Mucosa of descending colon (tissue), 3 donors: ENCODE measurements around the gene SERTM1. TPM values are rescaled to one million over a fixed set of nuclear protein-coding genes. Genes with fewer than 3 reads are reported as not detected.
A peak's percentile ranks its signal among the peaks of the same experiment; 100 is the strongest.

ENCODE experiments used
- ATAC-seq: fragments of 200-7000 bp; cut with Tn5 transposase; one replicate; pipeline ENCODE4 v1.9.1; 2020; ENCODE audit warnings: mild to moderate bottlenecking, moderate library complexity
- DNase-seq, 3 donors: peaks; one replicate each; pipeline ENCODE4 v3.0.0-alpha.2; 2020
- H3K36me3 ChIP-seq: fragments of 200-600 bp; one replicate; pipeline ENCODE4 v1.8.0; 2021; ENCODE audit warnings: low read depth, mild to moderate bottlenecking
- H3K4me1 ChIP-seq: fragments of 200-600 bp; one replicate; pipeline ENCODE4 v1.8.0; 2021; ENCODE audit warnings: low read depth, mild to moderate bottlenecking
- H3K4me3 ChIP-seq: fragments of 200-600 bp; one replicate; pipeline ENCODE4 v1.8.0; 2021; ENCODE audit warnings: mild to moderate bottlenecking
- H3K9me3 ChIP-seq: fragments of 200-600 bp; one replicate; pipeline ENCODE4 v1.8.0; 2021; ENCODE audit warnings: mild to moderate bottlenecking
- CTCF ChIP-seq: fragments of 200-600 bp; IDR thresholded peaks from one replicate; pipeline ENCODE4 v1.8.0; 2022; ENCODE audit warnings: antibody characterized with exemption, mild to moderate bottlenecking
- intact Hi-C, 2 donors: fragments of 100-400 bp; cut with DNase I in 1 of 2; cut with micrococcal nuclease in 1 of 2; formaldehyde crosslinking; loops; one replicate each; pipeline versions ENCODE4 v1.11.0 to v1.11.1; 2022; cut with DNase I, micrococcal nuclease
- long read RNA-seq, 2 donors: library from polyadenylated mRNA; unstranded; transcript quantifications; one replicate each; pipeline ENCODE4 v2.0.0, GENCODE V29; 2019 to 2021
- total RNA-seq, 3 donors: library from RNA; stranded (reverse); fragmentation: NEBNext Ultra II Directional in 2 of 3; extraction: Animal tissue kit (Norgen Biotek cat#: 25700) in 2 of 3; gene quantifications; one replicate each; pipeline versions ENCODE4 v1.2.1 to v1.2.4, GENCODE V29; 2021 to 2023
- donor health status: DM: no; HTN: no; CAD: no; lungs with moderate emphysema.
- donor health status: DM: no; HTN: no; CAD: no.
- donor health status: DM: no; HTN: yes; CAD: no.

The SERTM1 gene
- total RNA-seq: under 1 TPM in 1 of 3 donors, not detected in 2; 0.76 TPM
- long read RNA-seq, donor 1, partial matches to known transcripts: 0 of 1 reads
- long read RNA-seq, donor 1, other reads (novel, unspliced or antisense): 0 of 1 reads
- long read RNA-seq, donor 2: 0 reads

- intact Hi-C loops: no loop called here
- DNase-seq (peak in 2 of 3 donors; percentile 32 to 41), ATAC-seq (peak; percentile 49)
- Histone ChIP-seq H3K9me3 (no peaks in the 10 kb centered on the region), H3K36me3 (no peaks in the 10 kb centered on the region), H3K4me3 (no peak within 1 kb of the TSS), H3K4me1 (no peaks in the 10 kb centered on the region)
- TF ChIP-seq CTCF: no peak
These were observed at the start of gene SERTM1 for GRCh38 chr13:36673838-36674326. Gene SERTM1, plus strand, starts transcription at chr13:36674020. Its CDS starts 21,059 bp downstream, at chr13:36695079.

GRCh38 chr13:36628377-36629056 lies 45.3 kb upstream of the SERTM1 start:
- DNase-seq (no peak), ATAC-seq (no peak)
- TF ChIP-seq CTCF: no peak
- Histone ChIP-seq H3K9me3 (no peaks in the 10 kb centered on the region), H3K4me1 (no peaks in the 10 kb centered on the region), H3K36me3 (no peaks in the 10 kb centered on the region), H3K4me3 (no peak overlapping the region)
- intact Hi-C loops: no loop called here

- ATAC-seq (no peak), DNase-seq (no peak)
- intact Hi-C loops: no loop called here
- TF ChIP-seq CTCF: no peak
- no peaks in the 10 kb centered on the region for H3K9me3 ChIP-seq
- H3K4me1 ChIP-seq: no peaks in the 10 kb centered on the region
- H3K36me3 ChIP-seq: no peaks in the 10 kb centered on the region
- no peak overlapping the region for H3K4me3 ChIP-seq
These were observed 44.8 kb upstream of the SERTM1 start for GRCh38 chr13:36629057-36629385.

- Histone ChIP-seq H3K36me3 (no peaks in the 10 kb centered on the region), H3K9me3 (no peaks in the 10 kb centered on the region), H3K4me3 (no peak overlapping the region), H3K4me1 (no peaks in the 10 kb centered on the region)
- no peak for DNase-seq
- TF ChIP-seq CTCF: no peak
- intact Hi-C loops: no loop called here
- ATAC-seq: no peak
These were observed 43.5 kb upstream of the SERTM1 start for GRCh38 chr13:36630181-36630803.

- Histone ChIP-seq H3K36me3 (no peaks in the 10 kb centered on the region), H3K9me3 (no peaks in the 10 kb centered on the region), H3K4me1 (no peaks in the 10 kb centered on the region), H3K4me3 (no peak overlapping the region)
- TF ChIP-seq CTCF: no peak
- intact Hi-C loops: no loop called here
- ATAC-seq (no peak), DNase-seq (no peak)
These were observed 34.2 kb upstream of the SERTM1 start for GRCh38 chr13:36639610-36640009.
